Muscle of leg (tissue), 11 donors: ENCODE measurements around the gene ATXN1. TPM values are rescaled to one million over a fixed set of nuclear protein-coding genes. Genes with fewer than 3 reads are reported as not detected.
"Not testable (repeated sequence)": the region's sequence is repeated elsewhere in the genome, so short reads cannot be mapped to it uniquely, and the experiment has no call there.

Experiments
- DNase-seq: peaks from one replicate; pipeline ENCODE4 v3.0.0; 2013
- H3K27ac ChIP-seq: one replicate; pipeline ENCODE4 v1.5.1; 2013; ENCODE audit warnings: mild to moderate bottlenecking, low read length, control low read depth
- H3K27me3 ChIP-seq: one replicate; pipeline ENCODE4 v1.6.1; 2013; ENCODE audit warnings: low read length; ENCODE audit not compliant: control insufficient read depth, insufficient read depth
- H3K36me3 ChIP-seq: one replicate; pipeline ENCODE4 v1.6.1; 2013; ENCODE audit warnings: low read length; ENCODE audit not compliant: control insufficient read depth, insufficient read depth
- H3K4me1 ChIP-seq: one replicate; pipeline ENCODE4 v1.6.1; 2013; ENCODE audit warnings: low read length; ENCODE audit not compliant: control insufficient read depth, insufficient read depth
- H3K4me3 ChIP-seq: one replicate; pipeline ENCODE4 v1.5.1; 2013; ENCODE audit warnings: low read length, control low read depth
- H3K9me3 ChIP-seq: replicated peaks from 2 replicates; pipeline ENCODE4 v1.6.1; 2013; ENCODE audit warnings: low read depth, low read length; ENCODE audit not compliant: control insufficient read depth
- WGBS: methylation state at CpG from one replicate; pipeline ENCODE4 v1.1.5; 2013; ENCODE audit warnings: missing lambda C conversion rate; ENCODE audit not compliant: insufficient coverage; 5-methylcytosine and 5-hydroxymethylcytosine counted together
- polyA plus RNA-seq, 8 donors: library from polyadenylated mRNA; unstranded; fragments of 120-200 nt; gene quantifications; one replicate each; pipeline versions ENCODE4 v1.2.1 to v1.2.3, GENCODE V29; 2013; ENCODE audit warnings: inconsistent platforms in 1 of 8, low replicate concordance in 1 of 8; ENCODE audit not compliant: insufficient read length in 8 of 8, insufficient read depth in 1 of 8
- total RNA-seq: library from RNA; stranded (reverse); fragments of 120-200 nt; gene quantifications from one replicate; pipeline ENCODE4 v1.2.4, GENCODE V29; 2013

Gene ATXN1
- total and polyA plus RNA-seq, 9 donors, result 10.2 to 19.9 (median 12.9) TPM

DNA sequence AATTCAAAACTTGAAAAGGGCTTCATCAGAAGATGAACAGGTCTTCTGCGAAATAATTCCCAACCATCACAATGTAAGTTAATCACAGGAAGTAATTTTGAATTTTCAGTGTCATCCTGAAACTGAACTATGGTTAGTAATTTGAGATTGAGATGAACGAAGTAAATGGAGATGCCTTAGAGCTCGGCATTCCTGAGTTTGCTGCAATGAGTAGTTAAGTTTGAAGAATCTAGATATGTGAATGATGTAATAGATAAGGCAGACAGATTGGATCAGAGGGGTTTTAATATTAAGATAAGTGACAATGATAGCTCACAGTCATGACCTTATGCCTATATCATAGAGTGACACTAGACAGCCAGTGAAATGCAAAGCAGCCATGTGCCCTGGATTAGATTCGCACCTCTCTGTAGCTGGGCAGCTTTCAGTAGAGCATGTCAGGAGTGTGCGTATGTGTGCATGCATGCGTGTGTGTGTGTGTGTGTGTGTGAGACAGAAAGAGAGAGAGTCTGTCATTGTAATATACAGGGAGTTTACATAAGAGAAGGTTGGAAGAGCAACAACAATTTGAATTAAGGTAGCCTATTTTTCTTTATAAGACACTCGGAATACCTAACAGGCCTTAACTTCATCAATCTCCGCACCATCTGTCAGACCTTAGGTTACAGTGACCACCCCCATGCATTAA lies 289.9 kb downstream of the ATXN1 start:
- no peak overlapping the region for H3K4me3 ChIP-seq
- DNase-seq, result no peak
- no peaks in the 10 kb centered on the region for H3K4me1 ChIP-seq
- H3K27ac ChIP-seq, result no peak overlapping the region
- no peaks in the 10 kb centered on the region for H3K27me3 ChIP-seq
- no peaks in the 10 kb centered on the region for H3K36me3 ChIP-seq
- H3K9me3 ChIP-seq, result no peaks in the 10 kb centered on the region
- WGBS, result 56% methylated on average over 5 of the region's 8 CpGs

DNA sequence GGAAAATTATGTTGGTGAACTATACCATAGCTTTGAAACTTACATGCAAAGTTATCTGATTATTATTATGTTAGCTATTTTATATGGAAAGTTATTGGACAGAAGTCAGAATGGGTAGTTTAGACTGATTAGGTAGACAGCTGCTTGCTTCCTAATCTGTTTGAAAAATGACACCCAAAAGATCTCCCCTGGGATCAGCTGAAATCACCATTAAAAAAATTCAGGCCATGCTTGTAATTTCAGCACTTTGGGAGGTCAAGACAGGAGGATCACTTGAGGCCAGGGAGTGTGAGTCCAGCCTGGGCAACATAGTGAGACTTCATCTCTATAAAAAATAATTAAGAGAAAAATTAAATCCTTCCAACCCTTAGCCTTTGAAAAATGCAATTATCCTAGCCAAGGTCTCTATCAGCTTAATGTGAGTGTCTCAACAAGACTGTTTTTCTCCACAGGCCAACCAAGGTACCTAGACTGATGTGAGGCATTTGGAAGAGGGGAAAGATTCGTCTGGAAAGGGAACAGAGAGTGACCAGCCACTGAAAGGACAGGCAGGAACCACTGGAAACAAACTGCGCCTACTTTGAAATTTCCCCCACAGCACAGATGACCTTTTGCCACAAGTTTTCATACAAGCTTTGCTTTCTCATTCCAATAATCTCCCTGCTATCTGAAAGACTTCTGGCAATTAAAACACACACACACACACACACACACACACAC lies 290.6 kb downstream of the ATXN1 start:
- Histone ChIP-seq H3K4me3 (no peak overlapping the region), H3K27ac (no peak overlapping the region), H3K9me3 (no peaks in the 10 kb centered on the region), H3K27me3 (no peaks in the 10 kb centered on the region), H3K36me3 (no peaks in the 10 kb centered on the region), H3K4me1 (no peaks in the 10 kb centered on the region)
- WGBS, result no CpG with 5 or more reads among the region's 2 CpGs
- DNase-seq, result no peak

DNA sequence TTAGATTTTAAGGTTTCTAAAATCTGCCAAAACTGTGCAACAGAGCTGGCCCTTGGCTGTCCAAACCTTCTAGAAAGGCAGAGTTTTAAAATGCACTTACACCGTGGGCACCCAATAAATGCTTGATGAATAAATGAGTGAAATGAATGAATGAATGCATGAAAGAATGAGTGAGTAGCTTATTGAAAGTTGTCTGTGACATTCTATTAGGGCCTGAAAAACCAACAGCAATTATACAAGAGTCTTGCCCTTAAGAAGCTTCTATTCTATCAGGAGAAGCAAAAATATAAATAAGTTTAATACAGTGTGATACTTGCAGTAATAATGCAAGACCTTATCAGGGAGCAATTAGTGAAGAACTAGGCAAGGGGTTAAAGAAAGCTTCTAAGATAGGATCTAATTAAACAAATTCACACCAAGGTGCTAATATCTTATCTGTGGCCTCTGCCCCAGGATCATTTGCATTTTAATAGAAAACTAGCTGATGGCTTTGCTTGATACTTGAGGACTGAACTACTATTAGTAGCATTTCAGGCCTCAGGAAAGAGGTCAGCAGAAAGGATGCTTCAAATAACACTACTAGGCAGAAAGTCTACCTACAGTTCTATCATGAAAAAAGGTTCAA lies 292.2 kb downstream of the ATXN1 start:
- Histone ChIP-seq H3K27me3 (no peaks in the 10 kb centered on the region), H3K4me3 (no peak overlapping the region), H3K4me1 (no peaks in the 10 kb centered on the region), H3K9me3 (no peaks in the 10 kb centered on the region), H3K36me3 (no peaks in the 10 kb centered on the region), H3K27ac (no peak overlapping the region)
- WGBS, result 89% methylated on average over 1 of the region's 1 CpG
- no peak for DNase-seq

DNA sequence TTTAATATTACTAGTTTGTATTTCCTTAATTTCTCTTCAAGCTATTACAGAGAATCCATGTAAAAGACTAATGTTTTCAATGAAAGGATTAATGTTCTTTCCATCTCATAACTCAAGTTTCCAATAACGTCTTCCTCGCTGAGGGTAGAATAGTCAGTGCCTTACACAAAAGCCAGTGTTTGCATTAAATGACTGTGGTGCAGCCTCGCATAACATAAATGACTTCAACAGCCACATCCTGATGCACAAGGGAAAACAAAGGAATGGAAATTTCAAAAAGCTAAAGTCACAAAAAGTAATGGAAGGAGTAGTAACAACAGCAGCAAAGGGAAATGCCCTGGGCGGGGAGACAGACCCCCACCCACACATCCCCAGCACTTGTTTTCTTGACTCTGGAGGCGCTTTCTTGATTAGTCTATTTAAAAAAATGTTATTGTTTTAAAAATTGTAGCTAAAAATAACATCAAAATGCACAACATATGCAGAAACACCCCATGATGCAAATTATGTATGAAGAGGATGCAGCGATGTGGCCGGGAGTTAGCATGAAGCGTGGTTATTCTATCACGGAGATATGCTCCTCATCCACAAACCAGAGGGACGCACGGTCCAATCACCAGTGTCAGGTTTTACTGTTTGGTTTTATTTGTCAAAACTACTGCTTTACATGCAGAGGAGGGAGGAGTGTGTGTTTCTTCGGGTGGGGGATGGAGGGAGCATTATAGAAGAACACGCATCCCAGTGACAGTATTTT lies 294.3 kb downstream of the ATXN1 start:
- no peak overlapping the region for H3K27ac ChIP-seq
- WGBS, result no CpG with 5 or more reads among the region's 13 CpGs

DNA sequence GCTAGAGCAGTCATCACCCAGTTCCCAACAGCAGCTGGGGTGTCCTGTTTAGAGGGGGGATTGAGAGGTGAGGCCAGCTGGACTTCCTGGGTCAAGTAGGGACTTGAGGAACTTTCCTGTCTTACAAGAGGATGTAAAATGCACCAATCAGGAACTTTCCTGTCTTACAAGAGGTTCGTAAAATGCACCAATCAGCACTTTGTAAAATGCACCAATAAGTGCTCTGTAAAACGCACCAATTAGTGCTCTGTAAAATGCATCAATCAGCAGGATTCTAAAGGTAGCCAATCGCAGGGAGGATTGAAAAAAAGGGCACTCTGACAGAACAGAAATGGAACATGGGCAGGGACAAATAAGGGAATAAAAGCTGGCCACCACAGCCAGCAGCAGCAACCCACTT lies 297.2 kb downstream of the ATXN1 start:
- DNase-seq, result no peak
- no peaks in the 10 kb centered on the region for H3K36me3 ChIP-seq
- no peak overlapping the region for H3K4me3 ChIP-seq
- no peaks in the 10 kb centered on the region for H3K27me3 ChIP-seq
- H3K27ac ChIP-seq, result no peak overlapping the region
- H3K9me3 ChIP-seq, result no peaks in the 10 kb centered on the region
- 89% methylated on average over 2 of the region's 3 CpGs for WGBS
- no peaks in the 10 kb centered on the region for H3K4me1 ChIP-seq

More for the DNA sequence above, 294.3 kb downstream of the ATXN1 start:
- no peaks in the 10 kb centered on the region for H3K4me1 ChIP-seq
- no peaks in the 10 kb centered on the region for H3K9me3 ChIP-seq
- peak; percentile 67 for DNase-seq
- no peaks in the 10 kb centered on the region for H3K36me3 ChIP-seq
- no peak overlapping the region for H3K4me3 ChIP-seq
- no peaks in the 10 kb centered on the region for H3K27me3 ChIP-seq

DNA sequence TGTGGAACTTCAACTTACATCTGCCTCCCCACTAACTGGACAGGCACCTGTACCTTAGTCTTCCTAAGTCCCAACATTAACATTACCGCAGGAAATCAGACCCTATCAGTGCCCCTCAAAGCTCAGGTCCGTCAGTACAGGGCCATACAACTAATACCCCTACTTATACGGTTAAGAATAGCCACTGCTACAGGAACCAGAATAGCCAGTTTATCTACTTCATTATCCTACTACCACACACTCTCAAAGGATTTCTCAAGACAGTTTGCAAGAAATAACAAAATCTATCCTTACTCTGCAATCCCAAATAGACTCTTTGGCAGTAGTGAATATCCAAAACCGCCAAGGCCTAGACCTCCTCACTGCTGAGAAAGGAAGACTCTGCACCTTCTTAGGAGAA lies 298.0 kb downstream of the ATXN1 start:
- WGBS, result 97% methylated on average over 3 of the region's 4 CpGs
- not testable (repeated sequence) for H3K36me3 ChIP-seq, H3K27ac ChIP-seq, H3K4me1 ChIP-seq, DNase-seq, H3K4me3 ChIP-seq, H3K27me3 ChIP-seq, H3K9me3 ChIP-seq

DNA sequence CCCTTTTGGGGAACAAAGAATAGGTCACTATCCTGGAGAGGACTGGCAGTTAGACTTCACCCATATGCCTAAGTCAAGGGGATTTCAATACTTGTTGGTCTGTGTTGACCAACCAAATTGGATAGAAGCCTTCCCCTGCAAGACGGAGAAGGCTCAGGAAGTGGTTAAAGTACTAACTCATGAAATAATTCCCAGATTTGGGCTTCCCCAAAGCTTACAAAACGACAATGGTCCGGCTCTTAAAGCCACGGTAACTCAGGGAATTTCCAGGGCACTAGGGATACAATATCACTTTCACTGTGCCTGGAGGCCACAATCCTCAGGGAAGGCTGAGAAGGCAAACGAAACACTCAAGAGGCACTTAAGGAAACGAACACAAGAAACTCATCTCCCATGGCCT lies 299.8 kb downstream of the ATXN1 start:
- Histone ChIP-seq H3K4me1 (no peaks in the 10 kb centered on the region), H3K4me3 (no peak overlapping the region), H3K36me3 (no peaks in the 10 kb centered on the region), H3K9me3 (no peaks in the 10 kb centered on the region), H3K27me3 (no peaks in the 10 kb centered on the region), H3K27ac (no peak overlapping the region)
- no peak for DNase-seq
- 73% methylated on average over 4 of the region's 6 CpGs for WGBS

DNA sequence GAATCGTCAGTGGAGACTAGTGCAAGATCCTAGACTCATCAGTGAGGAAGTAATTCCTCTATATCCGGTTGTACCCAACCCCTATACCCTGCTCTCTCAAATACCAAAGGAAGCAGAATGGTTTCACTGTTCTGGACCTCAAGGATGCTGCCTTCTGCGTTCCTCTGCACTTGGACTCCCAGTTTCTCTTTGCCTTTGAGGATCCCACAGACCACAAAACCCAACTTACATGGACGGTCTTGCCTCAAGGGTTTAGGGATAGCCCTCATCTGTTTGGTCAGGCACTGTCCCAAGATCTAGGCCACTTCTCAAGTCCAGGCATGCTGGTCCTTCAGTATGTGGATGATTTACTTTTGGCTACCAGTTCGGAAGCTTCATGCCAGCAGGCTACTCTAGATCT lies 301.8 kb downstream of the ATXN1 start:
- not testable (repeated sequence) for H3K27ac ChIP-seq, H3K4me1 ChIP-seq
- WGBS, result 94% methylated on average over 2 of the region's 5 CpGs

DNA sequence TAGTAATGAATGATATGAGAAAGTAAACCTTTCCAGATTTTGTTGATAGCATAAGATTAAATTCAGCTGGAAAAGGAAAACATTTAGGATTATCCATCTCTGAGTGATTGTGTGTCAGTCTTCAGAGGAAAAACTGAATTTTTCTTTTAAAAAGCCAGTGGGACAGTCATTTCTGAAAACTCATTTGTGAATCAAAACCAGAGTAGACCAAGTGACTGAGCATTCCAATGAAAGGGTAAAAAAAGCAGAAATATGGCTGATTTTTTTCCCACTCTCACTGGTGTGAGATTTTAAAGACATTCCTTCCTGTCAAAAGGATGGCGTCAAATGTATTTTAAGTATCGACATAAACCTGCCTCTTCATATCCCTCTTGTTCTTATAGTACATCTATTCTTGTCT lies 308.9 kb downstream of the ATXN1 start:
- Histone ChIP-seq H3K27ac (no peak overlapping the region), H3K9me3 (peaks cover 3% of the 10 kb centered on the region), H3K27me3 (no peaks in the 10 kb centered on the region), H3K4me3 (no peak overlapping the region), H3K36me3 (no peaks in the 10 kb centered on the region), H3K4me1 (no peaks in the 10 kb centered on the region)
- no CpG with 5 or more reads among the region's 2 CpGs for WGBS
- no peak for DNase-seq

More for the DNA sequence above, 301.8 kb downstream of the ATXN1 start:
- H3K27me3 ChIP-seq, H3K36me3 ChIP-seq, H3K9me3 ChIP-seq, DNase-seq, H3K4me3 ChIP-seq: not testable (repeated sequence)

DNA sequence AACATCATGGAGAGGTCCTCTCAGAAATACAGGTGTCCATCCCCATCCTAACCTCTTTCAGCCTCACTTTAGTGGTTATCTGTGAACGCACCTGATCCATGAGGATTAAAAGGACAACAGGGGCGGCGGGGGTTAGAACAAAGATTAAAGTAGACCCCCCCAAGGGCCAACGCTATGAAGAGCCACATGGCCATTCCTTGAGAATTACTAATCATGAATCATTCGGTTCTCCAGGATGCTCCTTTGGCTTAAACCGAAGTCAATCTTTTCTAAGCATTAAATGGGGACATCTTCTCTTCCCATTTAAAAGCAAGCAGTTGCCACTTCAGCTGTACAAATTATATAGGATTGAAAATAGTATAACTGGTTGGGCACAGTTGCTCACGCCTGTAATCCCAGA lies 310.4 kb downstream of the ATXN1 start:
- H3K36me3 ChIP-seq, result no peaks in the 10 kb centered on the region
- WGBS, result 100% methylated on average over 1 of the region's 7 CpGs
- no peak for DNase-seq
- no peaks in the 10 kb centered on the region for H3K27me3 ChIP-seq
- H3K9me3 ChIP-seq, result peaks cover 2% of the 10 kb centered on the region
- no peak overlapping the region for H3K4me3 ChIP-seq
- no peak overlapping the region for H3K27ac ChIP-seq
- H3K4me1 ChIP-seq, result no peaks in the 10 kb centered on the region
